Uterus (tissue), 4 donors: ENCODE results near the gene PLPP1. TPM values are rescaled to one million over a fixed set of nuclear protein-coding genes. Genes with fewer than 3 reads are reported as not detected.

Source experiments
- DNase-seq, 2 donors: peaks; one replicate each; pipeline ENCODE4 v3.0.0-alpha.2; 2019 to 2020
- H3K27ac ChIP-seq, 2 donors: fragments of 200-600 bp; sonication (generic); 1 replicate in 1 of 2; 2 replicates in 1 of 2; pipeline ENCODE4 v1.5.1; 2016 to 2018
- H3K27me3 ChIP-seq, 2 donors: fragments of 200-600 bp; sonication (generic); one replicate each; pipeline ENCODE4 v1.5.1; 2018 to 2019; ENCODE audit warnings: control low read depth in 1 of 2
- H3K36me3 ChIP-seq, 2 donors: fragments of 200-600 bp; sonication (generic); one replicate each; pipeline ENCODE4 v1.5.1; 2019; ENCODE audit warnings: control low read depth in 1 of 2
- H3K4me1 ChIP-seq, 2 donors: fragments of 200-600 bp; sonication (generic); one replicate each; pipeline ENCODE4 v1.5.1; 2018 to 2019; ENCODE audit warnings: control low read depth in 1 of 2
- H3K4me3 ChIP-seq, 2 donors: fragments of 200-600 bp; sonication (generic); 1 replicate in 1 of 2; 2 replicates in 1 of 2; pipeline ENCODE4 v1.5.1; 2018 to 2019; ENCODE audit warnings: mild to moderate bottlenecking in 1 of 2
- H3K9me3 ChIP-seq, 2 donors: fragments of 200-600 bp; sonication (generic); one replicate each; pipeline ENCODE4 v1.5.1; 2019; ENCODE audit warnings: control low read depth in 1 of 2
- POLR2A ChIP-seq, 2 donors: fragments of 450-650 bp; IDR thresholded peaks; one replicate each; pipeline ENCODE4 v1.6.1; 2016; ENCODE audit warnings: antibody characterized with exemption in 2 of 2, mild to moderate bottlenecking in 1 of 2, moderate library complexity in 1 of 2
- intact Hi-C: fragments of 100-400 bp; cut with DNase I; formaldehyde crosslinking; loops from one replicate; pipeline ENCODE4 v1.15.1; 2023; ENCODE audit warnings: low total_unique reads
- total RNA-seq, 4 donors: library from RNA; depleted of rRNA in 3 of 4; stranded (reverse); fragments of >200 nt in 3 of 4; gene quantifications; one replicate each; pipeline versions ENCODE4 v1.1.0 to v1.2.4, GENCODE V29; 2014 to 2023
- TF ChIP-seq, protein P1 (sequence below), 4 experiments: fragments of 200-600 bp in 2 of 4; fragments of 450-650 bp in 2 of 4; sonication (generic) in 2 of 4; IDR thresholded peaks; one replicate each; pipeline ENCODE4 v1.5.1; 2016 to 2019; ENCODE audit warnings: antibody characterized with exemption in 4 of 4, mild to moderate bottlenecking in 2 of 4, moderate library complexity in 1 of 4
- donor health status: DM: yes; HTN: yes; CAD: no.

Gene PLPP1
- total RNA-seq, 4 donors from 2014 or later: 83.4 to 297 (median 175) TPM

DNA sequence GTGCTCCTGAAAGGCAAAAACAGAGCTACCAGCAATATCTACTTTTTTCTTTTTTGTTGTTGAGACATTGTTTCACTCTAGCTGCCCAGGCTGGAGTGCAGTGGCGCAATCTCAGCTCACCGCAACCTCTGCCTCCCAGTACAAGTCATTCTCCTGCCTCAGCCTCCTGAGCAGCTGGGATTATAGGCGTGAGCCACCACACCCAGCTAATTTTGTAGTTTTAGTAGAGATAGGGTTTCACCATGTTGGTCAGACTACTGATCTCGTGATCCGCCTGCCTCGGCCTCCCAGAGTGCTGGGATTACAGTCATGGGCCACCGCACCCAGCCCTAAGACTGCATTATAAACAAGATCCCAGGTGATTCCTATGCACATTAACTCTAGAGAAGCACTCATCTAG is 17.0 kb downstream of the PLPP1 start:
- H3K4me1 ChIP-seq: no peaks in the 10 kb centered on the region
- no peak for DNase-seq
- intact Hi-C loops: no loop called here

DNA sequence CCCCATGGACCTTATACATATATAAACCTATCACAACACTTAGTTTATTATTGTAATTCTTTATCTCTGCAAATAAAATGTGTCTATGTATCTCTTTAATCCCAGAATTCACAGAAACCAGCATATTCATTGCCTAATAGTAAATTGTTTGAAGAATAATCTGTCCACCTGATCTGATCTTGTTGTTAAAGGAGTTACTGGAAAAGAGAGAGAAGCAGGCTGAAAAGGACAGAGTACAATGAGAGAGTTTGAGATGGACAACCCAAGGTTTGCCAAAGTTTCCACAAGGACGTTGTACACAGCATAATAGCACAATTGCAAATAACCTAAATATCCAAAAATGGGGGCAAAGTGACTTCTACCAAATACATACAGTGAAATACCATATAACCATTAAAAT is 23.8 kb downstream of the PLPP1 start:
- no peak for TF ChIP-seq POLR2A (IDR thresholded peaks at IDR 0.05)
- TF ChIP-seq, protein P1, sequence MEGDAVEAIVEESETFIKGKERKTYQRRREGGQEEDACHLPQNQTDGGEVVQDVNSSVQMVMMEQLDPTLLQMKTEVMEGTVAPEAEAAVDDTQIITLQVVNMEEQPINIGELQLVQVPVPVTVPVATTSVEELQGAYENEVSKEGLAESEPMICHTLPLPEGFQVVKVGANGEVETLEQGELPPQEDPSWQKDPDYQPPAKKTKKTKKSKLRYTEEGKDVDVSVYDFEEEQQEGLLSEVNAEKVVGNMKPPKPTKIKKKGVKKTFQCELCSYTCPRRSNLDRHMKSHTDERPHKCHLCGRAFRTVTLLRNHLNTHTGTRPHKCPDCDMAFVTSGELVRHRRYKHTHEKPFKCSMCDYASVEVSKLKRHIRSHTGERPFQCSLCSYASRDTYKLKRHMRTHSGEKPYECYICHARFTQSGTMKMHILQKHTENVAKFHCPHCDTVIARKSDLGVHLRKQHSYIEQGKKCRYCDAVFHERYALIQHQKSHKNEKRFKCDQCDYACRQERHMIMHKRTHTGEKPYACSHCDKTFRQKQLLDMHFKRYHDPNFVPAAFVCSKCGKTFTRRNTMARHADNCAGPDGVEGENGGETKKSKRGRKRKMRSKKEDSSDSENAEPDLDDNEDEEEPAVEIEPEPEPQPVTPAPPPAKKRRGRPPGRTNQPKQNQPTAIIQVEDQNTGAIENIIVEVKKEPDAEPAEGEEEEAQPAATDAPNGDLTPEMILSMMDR (IDR thresholded peaks at IDR 0.05): no peak
- intact Hi-C loops: no loop called here
- Histone ChIP-seq H3K4me1 (peaks cover 0 to 15% of the 10 kb centered on the region in 2 donors), H3K27me3 (no peaks in the 10 kb centered on the region), H3K9me3 (no peaks in the 10 kb centered on the region), H3K27ac (no peak overlapping the region), H3K4me3 (no peak overlapping the region), H3K36me3 (no peaks in the 10 kb centered on the region)
- DNase-seq: no peak

More for the DNA sequence above, 17.0 kb downstream of the PLPP1 start:
- Histone ChIP-seq H3K36me3 (no peaks in the 10 kb centered on the region), H3K27ac (no peak overlapping the region), H3K27me3 (no peaks in the 10 kb centered on the region), H3K4me3 (no peak overlapping the region), H3K9me3 (no peaks in the 10 kb centered on the region)
- TF ChIP-seq, protein P1 (IDR thresholded peaks at IDR 0.05): no peak
- TF ChIP-seq POLR2A (IDR thresholded peaks at IDR 0.05): no peak

DNA sequence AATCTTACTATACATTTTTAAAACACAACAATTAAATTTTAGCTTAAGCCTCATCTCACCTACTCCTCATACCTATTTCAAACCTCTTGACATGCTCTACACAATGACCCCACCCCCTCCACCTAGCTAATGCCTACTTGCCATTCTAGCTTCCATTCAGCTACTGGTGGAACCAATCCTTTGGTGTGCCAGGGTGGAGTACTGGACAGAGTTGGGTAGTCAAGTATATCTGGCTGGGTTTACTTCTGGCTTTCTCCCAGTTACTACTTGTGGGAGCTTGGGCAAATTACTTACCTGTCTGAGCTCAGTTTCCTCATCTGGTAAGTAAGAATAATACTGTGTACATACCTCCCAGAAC is 24.3 kb downstream of the PLPP1 start:
- Histone ChIP-seq H3K27me3 (no peaks in the 10 kb centered on the region), H3K4me1 (peaks cover 0 to 15% of the 10 kb centered on the region in 2 donors), H3K36me3 (no peaks in the 10 kb centered on the region), H3K4me3 (no peak overlapping the region), H3K9me3 (no peaks in the 10 kb centered on the region), H3K27ac (no peak overlapping the region)
- TF ChIP-seq, protein P1 (IDR thresholded peaks at IDR 0.05): no peak
- no peak for TF ChIP-seq POLR2A (IDR thresholded peaks at IDR 0.05)
- DNase-seq: no peak
- intact Hi-C loops: no loop called here

DNA sequence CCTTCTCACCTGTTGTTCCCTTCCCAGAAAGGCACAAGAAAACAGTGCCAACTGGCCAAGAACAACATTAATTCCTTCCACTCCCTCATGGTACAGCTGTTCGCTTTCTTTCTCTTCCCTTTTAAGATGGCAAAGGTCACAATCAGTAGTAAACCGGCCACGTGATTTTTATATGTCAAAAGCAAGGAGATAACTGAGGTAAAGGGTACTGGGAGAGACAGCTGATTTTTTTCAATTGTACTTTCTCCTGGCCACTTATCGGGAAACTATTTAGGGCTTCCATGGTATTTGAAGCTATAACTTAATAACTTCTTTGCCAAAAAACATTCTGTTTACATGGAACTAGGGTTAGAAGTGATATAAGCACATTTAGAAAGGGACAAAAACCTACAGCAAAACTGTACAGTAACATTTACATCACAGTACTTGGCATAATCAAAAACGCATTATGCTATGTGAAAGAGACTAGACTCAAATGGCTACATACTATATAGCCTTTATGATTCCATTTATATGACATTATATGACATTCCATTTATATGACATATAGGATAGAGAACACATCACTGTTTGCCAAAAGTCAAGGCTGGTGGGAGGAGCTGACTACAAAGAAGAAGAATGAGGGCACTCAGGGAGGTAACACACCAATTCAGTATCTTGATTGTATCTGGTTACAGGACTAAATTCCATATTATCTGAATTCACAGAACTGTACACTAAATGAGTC is 24.8 kb downstream of the PLPP1 start:
- Histone ChIP-seq H3K27ac (peak overlapping the region in 1 of 2 donors; percentile 37), H3K36me3 (no peaks in the 10 kb centered on the region), H3K27me3 (no peaks in the 10 kb centered on the region), H3K9me3 (no peaks in the 10 kb centered on the region), H3K4me3 (no peak overlapping the region), H3K4me1 (peaks cover 0 to 15% of the 10 kb centered on the region in 2 donors)
- TF ChIP-seq, protein P1 (IDR thresholded peaks at IDR 0.05): no peak
- TF ChIP-seq POLR2A (IDR thresholded peaks at IDR 0.05): no peak
- intact Hi-C loops: no loop called here
- no peak for DNase-seq

DNA sequence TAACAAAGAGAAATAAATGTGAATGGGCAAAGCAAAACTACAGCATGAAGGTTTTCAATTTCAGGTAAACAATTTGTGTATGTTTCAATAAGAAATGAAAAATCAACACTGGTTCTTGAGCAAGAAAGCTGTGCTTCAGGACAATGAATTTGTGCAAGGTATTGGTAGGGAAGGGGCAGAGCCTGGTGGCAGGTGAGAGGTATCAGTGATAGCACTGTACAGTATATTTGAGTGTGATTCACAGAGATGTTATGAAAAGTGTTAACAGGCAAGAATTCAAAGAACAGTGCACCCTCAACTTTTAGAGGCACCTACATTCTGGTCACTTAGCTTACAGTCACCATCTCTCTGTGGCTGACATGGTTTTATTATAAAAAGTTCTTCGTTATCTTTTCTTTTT is 25.7 kb downstream of the PLPP1 start:
- intact Hi-C loops: no loop called here
- H3K4me3 ChIP-seq: no peak overlapping the region
- H3K9me3 ChIP-seq: no peaks in the 10 kb centered on the region
- no peaks in the 10 kb centered on the region for H3K36me3 ChIP-seq
- TF ChIP-seq POLR2A (IDR thresholded peaks at IDR 0.05): no peak
- TF ChIP-seq, protein P1 (IDR thresholded peaks at IDR 0.05): no peak
- DNase-seq: no peak
- peak overlapping the region in 1 of 2 donors; percentile 37 for H3K27ac ChIP-seq
- H3K27me3 ChIP-seq: no peaks in the 10 kb centered on the region
- H3K4me1 ChIP-seq: peaks cover 0 to 15% of the 10 kb centered on the region in 2 donors
